ENCODE data around the gene CLDN25. TPM values are rescaled to one million over a fixed set of nuclear protein-coding genes. Genes with fewer than 3 reads are reported as not detected.

Gene CLDN25
- total and polyA plus RNA-seq, 12 donors = not detected

DNA sequence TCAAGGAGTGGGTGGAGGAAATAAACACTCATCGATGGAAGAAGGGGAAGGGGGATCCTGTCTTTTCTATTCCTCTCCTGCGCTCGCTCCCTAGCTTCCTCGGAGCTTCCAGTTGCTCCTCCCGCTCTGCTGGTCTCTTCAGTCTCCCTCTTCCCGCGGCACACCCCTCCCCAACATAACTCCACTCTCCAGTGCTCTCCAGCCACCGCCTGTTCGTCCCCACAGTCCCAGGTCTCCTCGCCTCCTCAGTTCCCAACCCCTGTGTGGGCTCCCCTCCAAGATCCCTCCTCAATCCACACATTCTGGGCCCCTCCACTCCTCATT is 6.5 kb upstream of the CLDN25 start:
- peak overlapping the region in 9 of 10 donors; percentile 10 to 89 (median 82) for H3K27ac ChIP-seq
- H3K36me3 ChIP-seq = peaks cover 0 to 31% (median 0%) of the 10 kb centered on the region in 9 donors
- H3K4me3 ChIP-seq = peak overlapping the region; percentile 48 to 89 (median 76)
- 0% methylated on average over 10 of the region's 10 CpGs for WGBS, 2 donors
- H3K9me3 ChIP-seq = no peaks in the 10 kb centered on the region
- ATAC-seq = peak; percentile 22 to 72 (median 52)
- DNase-seq = no peak
- TF ChIP-seq, protein P1, sequence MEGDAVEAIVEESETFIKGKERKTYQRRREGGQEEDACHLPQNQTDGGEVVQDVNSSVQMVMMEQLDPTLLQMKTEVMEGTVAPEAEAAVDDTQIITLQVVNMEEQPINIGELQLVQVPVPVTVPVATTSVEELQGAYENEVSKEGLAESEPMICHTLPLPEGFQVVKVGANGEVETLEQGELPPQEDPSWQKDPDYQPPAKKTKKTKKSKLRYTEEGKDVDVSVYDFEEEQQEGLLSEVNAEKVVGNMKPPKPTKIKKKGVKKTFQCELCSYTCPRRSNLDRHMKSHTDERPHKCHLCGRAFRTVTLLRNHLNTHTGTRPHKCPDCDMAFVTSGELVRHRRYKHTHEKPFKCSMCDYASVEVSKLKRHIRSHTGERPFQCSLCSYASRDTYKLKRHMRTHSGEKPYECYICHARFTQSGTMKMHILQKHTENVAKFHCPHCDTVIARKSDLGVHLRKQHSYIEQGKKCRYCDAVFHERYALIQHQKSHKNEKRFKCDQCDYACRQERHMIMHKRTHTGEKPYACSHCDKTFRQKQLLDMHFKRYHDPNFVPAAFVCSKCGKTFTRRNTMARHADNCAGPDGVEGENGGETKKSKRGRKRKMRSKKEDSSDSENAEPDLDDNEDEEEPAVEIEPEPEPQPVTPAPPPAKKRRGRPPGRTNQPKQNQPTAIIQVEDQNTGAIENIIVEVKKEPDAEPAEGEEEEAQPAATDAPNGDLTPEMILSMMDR (IDR thresholded peaks at IDR 0.05) = no peak
- H3K27me3 ChIP-seq = no peaks in the 10 kb centered on the region
- intact Hi-C loops (cut with DNase I) = no loop called here
- H3K4me1 ChIP-seq = peaks cover 0 to 19% (median 17%) of the 10 kb centered on the region in 9 donors

DNA sequence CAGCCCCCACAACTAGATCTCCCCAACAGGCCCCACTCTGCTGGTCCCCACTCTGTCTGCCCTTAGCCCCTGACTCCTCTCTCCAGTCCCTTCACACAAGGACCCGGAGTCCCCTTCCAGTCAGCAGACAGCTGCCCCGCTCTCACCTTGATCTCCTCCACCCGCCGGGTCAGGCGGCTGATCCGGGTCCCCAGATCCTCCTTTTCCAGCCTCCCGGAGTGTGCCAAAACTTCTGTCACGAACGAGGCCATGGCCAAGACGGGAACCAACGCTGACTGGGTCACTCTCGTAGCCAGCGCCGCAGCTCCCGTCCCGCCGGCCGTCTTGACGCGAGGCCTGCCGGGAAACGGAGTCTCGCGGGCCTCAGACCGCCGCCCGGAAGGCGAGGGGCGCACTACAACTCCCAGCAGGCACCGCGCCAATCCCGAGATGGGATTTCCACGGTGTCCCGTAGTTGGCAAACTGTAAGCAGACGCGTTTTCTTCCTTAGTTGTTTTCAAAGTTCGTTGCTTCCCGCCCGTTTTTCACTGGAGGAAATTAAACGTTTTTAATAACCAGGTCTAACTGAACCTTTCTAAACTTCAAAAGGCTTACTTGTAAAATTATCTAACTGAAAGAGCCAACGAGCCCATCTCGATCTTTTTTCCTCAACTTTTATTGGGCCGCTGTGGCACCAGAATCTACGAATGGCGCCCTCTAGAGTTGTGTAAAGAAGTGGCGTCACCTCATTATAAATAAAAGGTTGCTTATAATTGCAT is 6.0 kb upstream of the CLDN25 start, which contains the start of gene ZW10:
TSS of gene ZW10 (minus strand) at position 277 of the 758 bp plus-strand sequence. CDS start at position 251, 26 bp downstream.
- Histone ChIP-seq H3K27me3 (no peaks in the 10 kb centered on the region), H3K36me3 (peaks cover 0 to 25% (median 0%) of the 10 kb centered on the region in 9 donors), H3K4me1 (peaks cover 0 to 25% (median 17%) of the 10 kb centered on the region in 9 donors), H3K27ac (peak within 1 kb of the TSS; percentile 42 to 89 (median 82)), H3K4me3 (peak within 1 kb of the TSS; percentile 48 to 89 (median 76)), H3K9me3 (no peaks in the 10 kb centered on the region)
- WGBS, 2 donors = 0% methylated on average over 46 of the region's 46 CpGs
- TF ChIP-seq, protein P1 (IDR thresholded peaks at IDR 0.05) = peak; percentile 71 to 93 (median 82)
- DNase-seq (peak; percentile 98 to 99), ATAC-seq (peak; percentile 97 to 98 (median 98))
- intact Hi-C loops (cut with DNase I) = no loop called here

DNA sequence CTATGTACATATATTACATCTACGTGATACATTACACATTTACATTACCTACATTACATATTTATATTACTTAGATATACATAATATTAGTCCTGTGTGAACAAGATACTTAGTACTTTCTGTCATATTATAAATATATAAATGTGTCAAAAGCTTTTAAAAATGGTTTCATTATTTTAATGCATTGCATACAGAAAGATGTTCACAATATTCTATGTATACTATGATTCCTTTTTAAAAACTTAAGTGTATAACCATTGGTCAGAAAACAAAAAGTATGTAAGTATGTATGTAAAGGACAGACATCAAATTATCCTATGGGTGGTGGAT is 5.5 kb upstream of the CLDN25 start:
- peaks cover 0 to 20% (median 0%) of the 10 kb centered on the region in 9 donors for H3K36me3 ChIP-seq
- TF ChIP-seq, protein P1 (IDR thresholded peaks at IDR 0.05) = peak in 3 of 9 donors; percentile 0 to 14 (median 5)
- peaks cover 0 to 30% (median 17%) of the 10 kb centered on the region in 9 donors for H3K4me1 ChIP-seq
- intact Hi-C loops (cut with DNase I) = no loop called here
- DNase-seq (no peak), ATAC-seq (no peak)
- 0 to 3% methylated on average over 1 of the region's 1 CpG for WGBS, 2 donors
- peak overlapping the region; percentile 32 to 89 (median 82) for H3K27ac ChIP-seq
- no peaks in the 10 kb centered on the region for H3K9me3 ChIP-seq
- peak overlapping the region in 9 of 10 donors; percentile 57 to 89 (median 79) for H3K4me3 ChIP-seq
- no peaks in the 10 kb centered on the region for H3K27me3 ChIP-seq

DNA sequence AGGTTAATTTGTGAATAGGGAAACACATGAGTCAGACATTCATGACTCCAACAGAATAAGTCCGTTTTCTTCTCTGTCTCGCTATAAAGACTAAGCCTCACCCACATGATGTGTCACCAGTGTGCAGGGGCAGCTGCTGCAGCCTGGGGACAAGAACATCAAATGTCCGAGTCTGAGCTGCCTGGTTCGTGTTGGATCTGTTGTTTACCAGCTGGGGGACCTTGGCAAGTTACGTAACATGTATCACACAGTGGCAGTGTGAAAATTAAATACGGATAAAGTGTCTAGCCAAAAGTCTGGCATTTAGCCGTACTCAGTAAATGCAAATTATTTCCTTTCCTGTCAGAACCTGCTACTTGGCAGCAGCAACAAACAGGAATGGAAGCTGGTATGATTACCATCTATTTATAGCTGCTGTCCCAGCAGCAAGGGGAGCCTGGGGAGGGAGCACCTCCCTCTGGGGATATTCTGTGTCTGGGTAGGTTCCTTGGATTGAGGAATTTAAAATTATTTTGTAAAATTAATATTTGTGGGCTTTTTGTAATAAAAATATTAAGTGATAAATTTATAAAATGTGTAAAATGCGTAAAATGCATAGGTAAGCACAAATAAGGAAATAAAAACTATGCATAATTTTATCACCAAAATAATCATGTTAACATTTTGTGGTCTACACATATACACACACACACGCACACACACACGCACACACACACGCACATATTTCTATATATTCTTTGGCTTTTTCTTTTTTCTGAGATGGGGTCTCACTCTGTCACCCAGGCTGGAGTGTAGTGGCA is 1.3 kb upstream of the CLDN25 start:
- TF ChIP-seq, protein P1 (IDR thresholded peaks at IDR 0.05) = peak in 2 of 9 donors; percentile 16 to 18
- intact Hi-C loops (cut with DNase I) = no loop called here
- DNase-seq = peak in 1 of 2 donors; percentile 11
- no peaks in the 10 kb centered on the region for H3K9me3 ChIP-seq
- peak in 7 of 8 donors; percentile 35 to 70 (median 55) for ATAC-seq
- H3K4me1 ChIP-seq = peaks cover 0 to 19% (median 5%) of the 10 kb centered on the region in 9 donors
- no peaks in the 10 kb centered on the region for H3K36me3 ChIP-seq
- peak overlapping the region; percentile 35 to 79 (median 71) for H3K27ac ChIP-seq
- H3K4me3 ChIP-seq = peak overlapping the region in 7 of 10 donors; percentile 8 to 30 (median 19)
- H3K27me3 ChIP-seq = no peaks in the 10 kb centered on the region
- 37 to 38% methylated on average over 11 of the region's 11 CpGs for WGBS, 2 donors

Data from heart right ventricle (tissue), 16 donors.